Measurements from ENCODE around the gene G3BP2.

GRCh38 chr4:75714704-75715103, 41.5 kb upstream of the G3BP2 start:
- TF ChIP-seq CTCF (IDR thresholded peaks at IDR 0.05; ENCODE audit: low read depth, low read length, missing input control), result no peak
- TF ChIP-seq JUND (IDR thresholded peaks at IDR 0.05), result no peak
